Activated naive CD8-positive, alpha-beta T cell treated with anti-CD3 and anti-CD28 coated beads for 36 hours (primary cell): ENCODE results near the gene SNRNP27. TPM values are rescaled to one million over a fixed set of nuclear protein-coding genes. Genes with fewer than 3 reads are reported as not detected.
A peak's percentile ranks its signal among the peaks of the same experiment; 100 is the strongest.
"Not testable (repeated sequence)": the region's sequence is repeated elsewhere in the genome, so short reads cannot be mapped to it uniquely, and the experiment has no call there.

Experiments
- DNase-seq: peaks from one replicate; pipeline ENCODE4 v3.0.0; 2021
- H3K27ac Mint-ChIP-seq: one replicate; pipeline ENCODE4 v1.8.0; 2022; ENCODE audit warnings: mild to moderate bottlenecking, moderate library complexity, mixed read lengths
- H3K27me3 Mint-ChIP-seq: one replicate; pipeline ENCODE4 v1.8.0; 2022; ENCODE audit warnings: mild to moderate bottlenecking, mixed read lengths
- H3K36me3 Mint-ChIP-seq: one replicate; pipeline ENCODE4 v1.8.0; 2021; ENCODE audit warnings: mild to moderate bottlenecking, mixed read lengths
- H3K4me1 Mint-ChIP-seq: one replicate; pipeline ENCODE4 v1.8.0; 2021; ENCODE audit warnings: mixed read lengths
- H3K4me3 Mint-ChIP-seq: one replicate; pipeline ENCODE4 v1.8.0; 2022; ENCODE audit warnings: mild to moderate bottlenecking, moderate library complexity, mixed read lengths
- H3K9me3 Mint-ChIP-seq: one replicate; pipeline ENCODE4 v1.8.0; 2022; ENCODE audit warnings: mixed read lengths
- total RNA-seq, 2 experiments: library from RNA; stranded (reverse); gene quantifications; one replicate each; pipeline ENCODE4 v1.2.3, GENCODE V29; 2021

Gene SNRNP27, protein sequence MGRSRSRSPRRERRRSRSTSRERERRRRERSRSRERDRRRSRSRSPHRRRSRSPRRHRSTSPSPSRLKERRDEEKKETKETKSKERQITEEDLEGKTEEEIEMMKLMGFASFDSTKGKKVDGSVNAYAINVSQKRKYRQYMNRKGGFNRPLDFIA
- total RNA-seq = 10 to 100 TPM; 61.0 to 61.8 TPM

DNA sequence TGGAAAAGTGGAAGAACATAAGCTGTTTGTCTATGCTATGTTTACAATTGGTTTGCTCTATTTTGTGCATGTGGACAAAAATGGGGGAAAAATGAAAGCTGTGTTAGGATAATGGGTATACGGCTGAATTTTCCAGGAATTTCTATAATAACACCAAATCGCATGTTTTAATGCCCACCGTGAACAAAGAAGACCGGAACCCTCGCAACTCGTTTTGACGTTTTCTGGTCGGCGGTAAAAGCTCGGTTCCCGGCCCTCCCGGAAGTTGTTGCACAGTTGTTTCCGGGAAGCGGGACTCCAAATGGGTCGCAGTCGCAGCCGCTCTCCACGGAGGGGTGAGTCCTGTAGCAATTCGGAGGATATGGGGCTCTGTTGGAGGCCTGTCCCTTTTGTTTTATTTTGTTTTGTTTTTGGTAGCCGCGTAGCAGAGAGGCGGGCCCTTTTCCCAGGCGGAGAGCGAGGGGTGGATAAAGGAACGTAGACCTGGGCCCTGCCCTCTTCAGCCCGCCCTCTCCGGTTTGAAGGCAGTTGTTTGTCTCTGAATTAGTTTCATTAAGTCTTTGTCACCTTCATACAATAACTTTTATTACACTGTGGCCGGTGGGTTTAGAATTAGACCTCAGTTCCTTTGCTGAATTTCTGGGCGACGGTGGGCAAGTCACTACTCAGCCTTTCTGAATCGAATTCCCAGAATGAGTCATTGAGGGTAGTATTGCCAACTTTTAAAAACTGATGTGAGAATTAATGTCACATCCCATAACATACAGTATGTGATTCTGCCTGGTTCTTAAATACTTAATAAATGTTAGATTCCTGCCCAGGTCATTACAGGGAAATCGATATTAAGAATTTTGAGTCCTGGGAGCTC lies at the start of gene SNRNP27:
Gene SNRNP27 (plus strand): TSS at position 273 of the 868 bp plus-strand sequence. CDS start 29 bp downstream, at position 302.
- Mint-ChIP-seq H3K27me3 (no peaks in the 10 kb centered on the region), H3K27ac (peak within 1 kb of the TSS; percentile 98), H3K4me3 (peak within 1 kb of the TSS; percentile 99), H3K4me1 (peaks cover 24% of the 10 kb centered on the region), H3K9me3 (no peaks in the 10 kb centered on the region), H3K36me3 (peaks cover 18% of the 10 kb centered on the region)
- DNase-seq = peak; percentile 80

DNA sequence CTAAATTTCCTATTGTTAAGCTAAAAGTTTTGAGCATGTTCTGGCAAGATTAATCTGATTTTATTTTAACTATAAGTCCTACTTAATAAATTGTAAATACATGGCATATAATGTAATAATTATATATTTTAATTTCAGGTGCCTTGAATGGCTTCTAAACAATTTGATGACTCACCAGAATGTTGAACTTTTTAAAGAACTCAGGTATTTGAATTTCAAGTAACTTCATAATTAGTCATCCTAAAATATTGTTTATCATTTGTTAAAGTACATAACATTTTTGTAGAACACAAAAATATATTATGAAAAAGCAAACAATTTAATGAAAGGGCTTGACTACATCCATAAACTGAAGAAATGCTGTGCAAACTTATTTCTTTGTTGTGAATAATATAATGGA lies 49.8 kb upstream of the SNRNP27 start:
- Mint-ChIP-seq H3K4me1 (peaks cover 10% of the 10 kb centered on the region), H3K4me3 (no peak overlapping the region), H3K27ac (no peak overlapping the region), H3K36me3 (peaks cover 19% of the 10 kb centered on the region), H3K27me3 (no peaks in the 10 kb centered on the region), H3K9me3 (no peaks in the 10 kb centered on the region)
- no peak for DNase-seq

DNA sequence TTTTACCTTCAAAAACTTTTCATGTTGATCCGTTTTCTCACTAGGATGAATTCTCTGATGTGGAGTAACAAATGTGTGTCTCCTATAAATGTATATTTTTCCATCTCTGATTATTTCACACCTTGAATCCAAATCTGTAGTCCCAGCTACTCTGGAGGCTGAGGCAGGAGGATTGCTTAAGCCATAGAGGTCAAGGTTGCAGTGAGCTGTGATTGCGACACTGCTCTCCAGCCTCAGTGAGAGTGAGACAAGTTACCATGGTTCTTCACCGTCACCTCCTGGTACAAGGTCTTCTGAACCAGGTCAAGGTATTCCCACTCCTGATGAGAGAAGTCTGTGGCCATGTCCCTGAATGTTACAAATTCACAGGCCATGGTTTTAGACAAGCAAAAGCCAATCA lies 49.2 kb upstream of the SNRNP27 start:
- DNase-seq = no peak
- Mint-ChIP-seq H3K27ac (no peak overlapping the region), H3K4me3 (no peak overlapping the region), H3K36me3 (peaks cover 14% of the 10 kb centered on the region), H3K4me1 (peaks cover 10% of the 10 kb centered on the region), H3K9me3 (no peaks in the 10 kb centered on the region), H3K27me3 (no peaks in the 10 kb centered on the region)

DNA sequence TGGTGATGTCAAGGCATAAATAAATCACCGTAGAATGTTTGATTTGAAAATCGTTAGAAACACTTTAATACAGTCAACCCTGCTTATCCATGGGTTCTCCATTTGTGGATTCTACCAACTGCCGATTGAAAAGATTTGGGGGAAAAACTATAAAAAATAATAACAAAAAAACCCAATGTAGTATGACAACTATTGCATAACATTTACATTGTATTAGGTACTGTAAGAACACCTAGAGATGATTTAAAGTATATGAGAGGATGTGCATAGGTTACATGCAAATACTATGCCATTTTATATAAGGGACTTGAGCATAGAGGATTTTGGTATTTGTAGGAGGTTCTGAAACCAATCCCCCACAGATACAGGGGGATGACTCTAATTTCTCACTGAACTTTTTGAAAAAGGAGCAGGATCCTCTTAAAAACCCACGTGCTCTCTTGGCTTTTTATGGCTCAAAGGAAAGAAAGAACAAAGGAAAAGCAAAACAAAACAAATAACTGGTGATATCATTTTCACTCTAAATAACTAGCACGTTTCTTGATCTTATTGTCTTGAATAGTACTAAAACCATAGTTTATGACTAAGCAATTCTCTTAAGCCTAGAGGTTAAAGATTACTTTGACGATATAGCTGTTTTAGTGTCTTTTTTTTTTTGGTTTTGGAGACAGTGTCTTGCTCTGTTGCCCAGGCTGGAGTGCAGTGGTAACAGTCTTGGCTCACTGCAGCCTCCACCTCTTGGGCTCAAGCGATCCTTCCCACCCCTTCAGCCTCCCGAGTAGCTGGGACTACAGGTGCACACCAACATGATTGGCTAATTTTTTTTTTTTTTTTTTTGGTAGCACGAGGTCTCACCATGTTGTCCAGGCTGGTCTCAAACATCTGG lies 47.3 kb upstream of the SNRNP27 start:
- Mint-ChIP-seq H3K27ac (no peak overlapping the region), H3K4me3 (no peak overlapping the region), H3K4me1 (peaks cover 10% of the 10 kb centered on the region), H3K36me3 (peaks cover 10% of the 10 kb centered on the region), H3K27me3 (no peaks in the 10 kb centered on the region), H3K9me3 (no peaks in the 10 kb centered on the region)
- DNase-seq = no peak

DNA sequence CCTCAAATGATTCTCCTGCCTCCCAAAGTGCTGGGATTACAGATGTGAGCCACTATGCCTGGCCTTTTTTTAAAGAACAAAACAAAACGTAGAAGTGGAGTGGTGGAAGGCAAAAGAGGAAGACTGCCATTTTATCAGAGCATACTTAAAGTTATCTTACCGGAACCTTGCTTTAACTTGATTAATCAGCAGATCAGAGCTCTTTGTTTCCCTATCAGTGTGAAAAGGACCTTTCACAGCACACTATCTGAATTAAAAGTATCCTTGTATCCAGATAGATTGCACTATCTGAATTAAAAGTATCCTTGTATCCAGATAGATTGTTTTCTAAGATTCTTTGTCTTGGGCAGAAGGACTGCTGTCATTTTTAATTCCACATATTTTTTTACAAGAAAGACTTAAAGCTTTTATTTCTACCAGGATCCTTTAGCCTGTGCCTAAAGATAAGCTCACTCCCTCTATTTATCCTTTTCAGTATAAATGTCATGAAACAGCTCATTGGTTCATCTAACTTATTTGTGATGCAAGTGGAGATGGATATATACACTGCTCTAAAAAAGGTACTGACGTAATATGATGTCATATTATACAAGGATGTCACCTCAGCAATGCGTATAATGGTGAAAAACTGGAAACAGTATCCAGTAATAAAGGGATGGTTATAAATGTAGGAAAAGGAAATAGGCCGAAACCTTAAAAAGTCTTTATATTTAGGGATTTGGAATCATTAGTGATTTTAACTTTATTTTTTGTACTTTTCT lies 46.5 kb upstream of the SNRNP27 start:
- Mint-ChIP-seq H3K27ac (no peak overlapping the region), H3K4me3 (no peak overlapping the region), H3K4me1 (peaks cover 10% of the 10 kb centered on the region), H3K36me3 (peaks cover 10% of the 10 kb centered on the region), H3K9me3 (no peaks in the 10 kb centered on the region), H3K27me3 (no peaks in the 10 kb centered on the region)
- DNase-seq = no peak

DNA sequence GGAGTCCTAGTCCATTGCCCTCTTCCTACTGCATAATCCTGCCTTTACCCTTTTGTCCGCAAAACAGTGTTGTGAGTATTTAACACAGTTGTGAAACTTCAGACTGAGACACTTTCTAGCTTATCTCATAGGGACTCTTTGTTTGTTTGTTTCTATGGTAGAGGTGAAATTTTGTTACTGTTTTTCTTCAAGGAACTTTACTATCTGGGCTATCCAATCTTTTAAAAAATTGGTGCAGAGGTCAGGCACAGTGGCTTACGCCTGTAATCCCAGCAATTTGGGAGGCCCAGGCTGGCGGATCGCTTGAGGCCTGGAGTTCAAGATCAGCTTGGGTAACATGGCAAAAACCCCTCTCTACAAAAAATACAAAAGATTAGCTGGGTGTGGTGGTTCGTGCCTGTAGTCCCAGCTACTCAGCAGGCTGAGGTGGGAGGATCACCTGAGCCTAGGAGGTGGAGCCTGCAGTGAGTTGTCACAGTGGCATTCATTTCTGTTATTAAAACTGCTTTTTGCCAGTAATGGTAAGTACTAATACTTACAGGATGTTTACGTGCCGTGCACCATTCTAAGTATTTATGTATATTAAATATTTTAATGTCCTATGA lies 45.5 kb upstream of the SNRNP27 start:
- Mint-ChIP-seq H3K36me3 (peaks cover 10% of the 10 kb centered on the region), H3K27me3 (no peaks in the 10 kb centered on the region), H3K4me1 (peaks cover 10% of the 10 kb centered on the region), H3K9me3 (no peaks in the 10 kb centered on the region), H3K27ac (no peak overlapping the region), H3K4me3 (no peak overlapping the region)
- no peak for DNase-seq

DNA sequence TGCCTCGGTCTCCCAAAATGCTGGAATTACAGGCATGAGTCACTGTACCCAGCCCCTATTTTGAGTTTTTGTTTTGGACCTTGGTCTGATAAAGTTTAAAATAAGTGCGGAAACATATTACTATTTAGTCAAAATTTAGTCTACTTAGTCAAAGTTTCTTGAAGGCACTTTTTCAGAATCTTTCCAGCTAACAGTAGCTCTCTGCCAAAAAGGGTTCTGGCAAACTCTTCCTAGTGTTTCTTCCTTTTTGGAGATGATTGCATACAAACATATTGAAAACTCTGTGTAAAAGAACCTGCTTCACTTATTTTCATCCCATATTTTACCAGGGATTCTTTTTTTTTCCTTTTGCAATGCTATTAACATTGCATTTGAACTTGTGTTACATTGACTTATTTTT lies 35.5 kb upstream of the SNRNP27 start:
- H3K27me3 Mint-ChIP-seq = no peaks in the 10 kb centered on the region
- no peaks in the 10 kb centered on the region for H3K9me3 Mint-ChIP-seq
- H3K27ac Mint-ChIP-seq = no peak overlapping the region

DNA sequence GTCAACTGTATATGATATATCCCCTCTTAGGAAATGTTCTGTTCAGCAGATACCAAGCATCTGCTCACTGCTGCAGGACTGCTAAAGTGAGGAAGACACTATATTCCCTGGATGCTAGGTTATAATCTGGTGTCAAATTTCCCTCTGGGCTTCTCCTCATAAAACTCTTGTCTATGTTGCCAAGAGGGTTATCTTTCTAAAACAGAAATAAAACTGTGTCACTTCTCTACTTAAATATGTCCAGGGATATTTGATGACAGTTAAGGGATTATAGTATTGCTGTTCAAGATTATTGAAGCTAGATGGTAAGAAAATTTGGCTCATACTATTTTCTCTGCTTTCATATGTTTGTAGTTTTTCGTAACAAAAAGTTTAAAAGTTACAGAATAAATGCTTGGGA lies 30.5 kb upstream of the SNRNP27 start:
- H3K36me3 Mint-ChIP-seq = peaks cover 11% of the 10 kb centered on the region
- H3K4me3 Mint-ChIP-seq = no peak overlapping the region
- H3K27ac Mint-ChIP-seq = no peak overlapping the region

More for the DNA sequence above, 35.5 kb upstream of the SNRNP27 start:
- DNase-seq = no peak
- H3K4me1 Mint-ChIP-seq = no peaks in the 10 kb centered on the region
- H3K36me3 Mint-ChIP-seq = peaks cover 2% of the 10 kb centered on the region
- H3K4me3 Mint-ChIP-seq = no peak overlapping the region

DNA sequence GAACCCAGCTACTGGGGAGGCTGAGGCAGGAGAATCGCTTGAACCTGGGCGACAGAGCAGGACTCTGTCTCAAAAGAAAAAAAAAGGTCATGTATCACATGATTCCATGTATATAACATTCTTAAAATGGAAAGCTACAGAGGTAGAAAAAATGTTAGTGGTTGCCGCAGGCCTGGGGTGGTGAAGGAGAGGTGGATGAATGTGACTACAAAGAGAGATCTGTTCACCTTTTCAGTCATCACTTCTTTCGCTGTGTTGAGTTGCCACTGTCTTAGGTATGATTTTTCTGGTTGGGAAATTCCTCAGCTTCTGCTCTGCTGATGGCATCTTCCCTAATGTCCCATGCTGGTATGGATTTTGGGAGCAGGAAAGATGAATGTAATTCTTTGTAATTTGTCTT lies 5.3 kb upstream of the SNRNP27 start:
- no peak for DNase-seq
- H3K4me3 Mint-ChIP-seq = no peak overlapping the region
- H3K4me1 Mint-ChIP-seq = peaks cover 6% of the 10 kb centered on the region
- no peaks in the 10 kb centered on the region for H3K27me3 Mint-ChIP-seq
- H3K9me3 Mint-ChIP-seq = no peaks in the 10 kb centered on the region
- H3K27ac Mint-ChIP-seq = no peak overlapping the region
- H3K36me3 Mint-ChIP-seq = no peaks in the 10 kb centered on the region

More for the DNA sequence above, 30.5 kb upstream of the SNRNP27 start:
- no peak for DNase-seq
- H3K27me3 Mint-ChIP-seq = no peaks in the 10 kb centered on the region
- H3K4me1 Mint-ChIP-seq = no peaks in the 10 kb centered on the region
- H3K9me3 Mint-ChIP-seq = no peaks in the 10 kb centered on the region

DNA sequence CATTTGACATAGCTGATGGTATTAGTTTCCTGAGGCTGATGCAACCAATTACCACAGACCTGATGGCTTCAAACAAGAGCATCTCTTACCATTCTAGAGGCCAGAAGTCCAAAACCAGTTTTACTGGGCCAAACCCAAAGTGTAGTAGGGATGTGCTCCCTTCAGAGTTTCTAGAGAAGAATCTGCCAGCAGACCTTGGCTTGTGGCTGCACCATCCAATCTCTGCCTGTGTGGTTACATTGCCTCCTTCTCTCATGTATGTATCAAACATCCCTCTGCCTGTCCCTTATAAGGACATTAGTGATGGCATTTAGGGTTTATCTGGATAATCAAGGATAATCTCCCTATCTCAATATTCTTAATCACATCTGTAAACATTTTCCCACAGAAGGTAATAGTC lies 4.5 kb upstream of the SNRNP27 start:
- Mint-ChIP-seq H3K4me3 (no peak overlapping the region), H3K9me3 (no peaks in the 10 kb centered on the region), H3K4me1 (peaks cover 7% of the 10 kb centered on the region), H3K27me3 (no peaks in the 10 kb centered on the region), H3K36me3 (peaks cover 2% of the 10 kb centered on the region), H3K27ac (no peak overlapping the region)
- no peak for DNase-seq

DNA sequence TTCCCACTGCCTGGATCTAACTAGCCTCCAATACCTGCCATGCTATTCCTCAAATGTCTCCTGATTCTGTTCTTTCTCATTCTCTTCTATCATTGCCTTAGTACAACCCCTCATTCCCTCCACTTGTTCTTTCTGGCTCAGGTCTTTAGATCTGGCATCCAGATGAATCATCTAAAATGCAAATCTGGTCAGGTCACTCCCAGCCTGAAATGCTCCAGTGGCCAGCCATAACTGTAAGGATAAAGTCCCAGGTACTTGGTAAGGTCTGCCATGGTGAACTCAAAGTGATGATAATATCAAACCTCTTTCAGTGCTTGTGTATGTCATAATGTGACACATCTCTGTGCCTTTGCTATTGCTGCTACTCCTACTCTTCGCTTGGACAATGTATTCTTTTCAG lies 2.9 kb upstream of the SNRNP27 start:
- H3K4me3 Mint-ChIP-seq = no peak overlapping the region
- no peak for DNase-seq
- no peak overlapping the region for H3K27ac Mint-ChIP-seq
- peaks cover 6% of the 10 kb centered on the region for H3K36me3 Mint-ChIP-seq
- peaks cover 16% of the 10 kb centered on the region for H3K4me1 Mint-ChIP-seq
- H3K27me3 Mint-ChIP-seq = no peaks in the 10 kb centered on the region
- no peaks in the 10 kb centered on the region for H3K9me3 Mint-ChIP-seq

DNA sequence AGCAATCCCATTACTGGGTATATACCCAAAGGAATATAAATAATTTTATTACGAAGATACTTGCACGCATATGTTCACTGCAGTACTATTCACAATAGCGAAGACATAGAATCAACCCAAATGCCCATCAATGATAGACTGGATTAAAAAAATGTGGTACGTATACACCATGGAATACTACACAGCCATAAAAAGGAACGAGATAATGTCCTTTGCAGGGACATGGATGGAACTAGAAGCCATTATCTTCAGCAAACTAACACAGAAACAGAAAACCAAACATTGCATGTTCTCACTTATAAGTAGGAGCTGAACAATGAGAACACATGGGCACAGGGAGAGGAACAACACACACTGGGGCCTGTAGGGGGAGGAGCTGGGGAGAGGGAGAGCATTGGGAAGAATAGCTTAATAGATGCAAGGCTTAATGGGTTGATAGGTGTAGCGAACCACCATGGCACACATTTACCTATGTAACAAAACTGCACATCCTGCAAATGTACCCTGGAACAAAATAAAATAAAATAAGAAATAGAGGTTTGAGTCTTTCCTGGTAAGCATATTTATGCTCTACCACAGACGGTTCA lies 825 bp upstream of the SNRNP27 start:
- Mint-ChIP-seq H3K4me1 (peaks cover 25% of the 10 kb centered on the region), H3K27ac (peak overlapping the region; percentile 98), H3K36me3 (peaks cover 18% of the 10 kb centered on the region), H3K4me3 (peak overlapping the region; percentile 99)
- not testable (repeated sequence) for DNase-seq, H3K27me3 Mint-ChIP-seq, H3K9me3 Mint-ChIP-seq

DNA sequence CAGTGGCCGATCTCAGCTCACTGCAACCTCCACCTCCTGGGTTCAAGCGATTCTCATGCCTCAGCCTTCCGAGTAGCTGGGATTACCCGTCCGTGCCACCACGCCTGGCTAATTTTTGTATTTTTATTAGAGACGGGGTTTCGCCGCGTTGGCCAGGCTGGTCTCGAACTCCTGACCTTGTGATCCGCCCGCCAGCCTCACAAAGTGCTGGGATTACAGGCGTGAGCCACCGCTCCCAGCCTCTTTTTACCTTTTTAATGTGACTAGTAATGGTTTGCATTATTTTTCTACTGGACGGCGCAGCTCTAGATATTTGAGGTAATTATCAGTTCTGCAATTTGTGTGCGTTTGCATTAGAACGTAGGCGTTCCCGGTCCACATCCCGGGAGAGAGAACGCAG lies 981 bp downstream of the SNRNP27 start:
- Mint-ChIP-seq H3K4me1 (peaks cover 24% of the 10 kb centered on the region), H3K27ac (peak overlapping the region; percentile 34), H3K36me3 (peaks cover 22% of the 10 kb centered on the region), H3K4me3 (peak overlapping the region; percentile 99)
- not testable (repeated sequence) for DNase-seq, H3K9me3 Mint-ChIP-seq, H3K27me3 Mint-ChIP-seq
